HG03571 (cell line): Measurements from ENCODE around the gene CCDC107.

Experiments
- ATAC-seq: cut with Tn5 transposase; IDR thresholded peaks from one replicate; pipeline ENCODE4 v1.9.1; 2021; ENCODE audit not compliant: unreplicated experiment

CCDC107 gene

DNA sequence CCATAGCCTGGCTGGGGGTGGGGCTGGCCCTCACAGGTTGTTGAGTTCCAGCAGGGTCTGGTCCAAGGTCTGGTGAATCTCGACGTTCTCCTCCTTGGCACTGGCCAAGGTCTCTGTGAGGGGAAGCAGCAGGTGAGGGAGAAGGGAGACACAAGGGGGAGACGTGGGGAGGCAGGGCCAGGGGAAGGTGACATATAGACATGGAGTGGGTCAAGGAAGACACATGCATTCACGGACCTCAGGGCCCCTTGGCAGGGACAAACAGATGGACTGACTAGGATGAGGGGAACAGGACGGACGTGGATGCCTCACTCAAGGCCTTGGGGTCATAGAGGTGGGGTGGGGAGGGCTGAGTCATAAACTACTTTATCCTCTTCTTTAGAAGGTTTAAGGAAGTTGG lies 24.0 kb downstream of the CCDC107 start:
- no peak for ATAC-seq

DNA sequence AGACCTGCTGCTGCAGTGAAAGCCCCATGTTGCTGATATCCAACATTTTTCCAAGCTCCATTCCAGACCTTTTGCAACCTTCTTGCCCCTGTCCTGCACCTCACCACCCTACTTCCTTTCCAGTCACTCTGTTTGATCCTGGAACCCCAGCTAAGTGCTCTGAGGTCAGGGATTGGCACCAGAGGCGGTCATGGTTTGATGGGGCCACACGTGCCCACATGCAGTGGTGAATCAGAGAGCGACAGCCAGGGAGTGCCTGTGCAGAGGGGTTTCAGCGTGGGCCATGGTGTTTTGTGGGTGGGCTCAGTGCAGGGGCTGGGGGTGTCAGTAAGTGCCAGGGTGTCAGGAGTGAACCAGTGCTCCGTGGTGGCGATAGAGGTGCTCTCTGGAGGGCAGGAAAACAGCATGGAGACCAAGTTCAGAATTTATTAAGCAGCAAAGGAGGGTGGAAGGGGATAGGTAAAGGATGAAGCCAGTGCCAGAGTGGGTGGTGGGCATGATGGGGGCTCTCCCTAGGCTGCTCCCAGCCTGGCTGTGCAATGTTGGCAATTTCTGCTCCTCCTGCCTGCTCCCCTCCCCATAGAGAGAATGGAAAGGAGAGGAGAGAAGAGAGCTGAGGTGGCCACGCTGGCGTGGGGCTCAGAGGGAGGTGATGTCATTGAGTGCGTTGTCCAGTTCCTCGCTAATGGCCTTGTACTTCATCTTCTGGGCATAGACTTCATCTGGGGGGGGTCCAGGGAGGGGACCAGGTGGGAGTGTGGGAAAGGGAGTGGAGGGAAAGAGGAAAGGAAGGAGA lies 24.6 kb downstream of the CCDC107 start:
- ATAC-seq = no peak

DNA sequence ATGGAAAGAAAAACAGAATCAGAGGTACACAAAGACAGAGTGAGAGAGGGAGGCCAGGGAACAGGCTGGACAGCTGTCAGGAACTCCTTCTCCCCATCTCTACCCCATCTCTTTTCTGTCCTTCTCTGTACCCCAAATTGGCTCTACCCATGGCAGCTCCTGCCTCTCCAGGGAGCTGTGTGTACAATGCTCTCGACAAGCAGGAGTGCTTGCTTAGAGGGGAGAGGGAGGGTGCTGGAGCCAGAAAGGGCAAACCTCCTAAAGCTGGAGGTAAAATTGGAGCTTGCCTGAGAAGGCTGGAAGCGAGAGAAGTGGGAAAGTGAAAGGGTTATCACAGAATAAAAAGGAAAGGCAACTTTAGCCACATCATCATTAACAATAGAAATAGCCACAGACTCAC lies 25.2 kb downstream of the CCDC107 start:
- ATAC-seq = no peak

DNA sequence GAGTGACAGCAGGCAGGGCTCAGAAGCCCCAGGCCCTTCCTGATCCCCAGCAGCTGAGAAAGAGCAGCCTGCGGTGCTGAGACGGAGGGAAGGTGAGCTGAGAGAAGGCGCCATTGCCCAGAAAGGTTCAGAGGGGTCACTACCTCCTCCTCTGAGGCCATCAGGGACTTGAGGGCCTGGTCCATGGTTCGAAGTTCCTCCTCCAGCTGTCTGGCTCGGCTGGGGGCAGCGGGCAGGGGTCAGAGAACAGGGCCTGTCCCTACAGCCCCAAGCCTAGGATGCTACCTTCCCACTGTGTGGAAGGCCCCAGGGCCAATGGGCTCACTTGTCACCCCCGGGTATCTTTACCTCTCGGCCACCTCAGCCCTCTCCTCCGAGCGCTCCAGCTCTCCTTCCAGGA lies 26.8 kb downstream of the CCDC107 start:
- no peak for ATAC-seq

DNA sequence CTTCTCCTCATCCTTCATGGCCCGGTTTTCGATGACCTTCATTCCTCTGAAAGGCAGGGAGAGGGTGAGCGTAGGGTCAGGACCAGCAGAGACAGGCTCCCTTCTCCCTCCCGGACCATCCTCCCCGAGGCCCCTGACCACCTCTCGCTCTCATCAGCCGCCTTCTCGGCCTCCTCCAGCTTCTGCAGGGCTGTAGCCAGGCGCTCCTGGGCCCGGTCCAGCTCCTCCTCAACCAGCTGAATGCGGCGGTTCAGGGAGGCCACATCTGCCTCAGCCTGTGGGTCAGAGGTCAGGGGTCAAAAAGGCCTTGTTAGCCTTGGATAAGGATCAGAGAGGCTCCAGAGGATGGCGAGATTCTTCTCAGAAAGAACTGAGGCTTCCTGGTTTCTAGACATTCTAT lies 27.4 kb downstream of the CCDC107 start:
- ATAC-seq = no peak

DNA sequence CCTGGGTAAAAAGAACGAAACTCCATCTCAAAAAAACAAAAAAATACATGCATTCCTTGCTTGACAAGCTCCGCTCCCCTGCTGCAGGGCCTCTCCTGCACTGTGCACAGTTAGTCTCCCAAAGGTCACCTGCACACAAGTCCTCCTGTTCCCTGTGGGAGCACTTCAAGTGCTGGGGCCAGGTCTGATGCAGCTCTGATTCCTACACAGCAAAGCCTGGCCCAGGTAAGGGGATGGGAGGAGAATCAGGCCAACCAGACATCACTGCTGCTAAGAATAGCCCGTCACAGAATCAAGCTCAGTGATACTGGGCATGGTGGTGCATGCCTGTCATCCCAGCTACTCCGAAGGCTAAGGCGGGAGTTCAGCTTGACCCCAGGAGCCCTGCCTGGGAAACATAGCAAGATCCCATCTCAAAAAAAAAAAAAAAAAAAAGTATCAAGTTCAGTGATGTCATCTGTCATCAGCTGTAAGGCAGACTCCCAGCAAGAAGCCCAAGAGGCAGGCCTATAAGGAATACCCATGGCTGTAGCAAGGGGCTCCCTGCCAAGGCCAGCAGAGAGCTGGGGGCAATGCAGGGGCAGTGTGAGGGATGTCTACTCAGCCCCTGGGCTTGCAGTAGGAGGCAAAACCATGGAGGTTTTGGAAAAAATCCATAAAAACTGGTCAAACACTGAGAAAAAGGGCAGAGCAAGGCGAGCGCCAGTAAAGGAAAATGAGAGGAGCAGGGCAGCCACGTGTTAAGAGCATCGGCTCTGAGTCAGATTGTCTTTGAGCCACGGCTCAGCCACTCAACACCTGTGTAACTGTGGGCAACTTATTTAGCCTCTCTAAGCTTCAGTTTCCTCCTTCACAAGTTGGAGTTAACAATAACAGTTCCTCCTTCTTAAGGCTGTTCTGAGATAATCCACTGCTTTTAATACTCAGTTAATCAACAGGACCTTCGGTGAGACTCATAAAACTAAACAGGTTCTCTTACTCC lies 28.4 kb downstream of the CCDC107 start:
- no peak for ATAC-seq

DNA sequence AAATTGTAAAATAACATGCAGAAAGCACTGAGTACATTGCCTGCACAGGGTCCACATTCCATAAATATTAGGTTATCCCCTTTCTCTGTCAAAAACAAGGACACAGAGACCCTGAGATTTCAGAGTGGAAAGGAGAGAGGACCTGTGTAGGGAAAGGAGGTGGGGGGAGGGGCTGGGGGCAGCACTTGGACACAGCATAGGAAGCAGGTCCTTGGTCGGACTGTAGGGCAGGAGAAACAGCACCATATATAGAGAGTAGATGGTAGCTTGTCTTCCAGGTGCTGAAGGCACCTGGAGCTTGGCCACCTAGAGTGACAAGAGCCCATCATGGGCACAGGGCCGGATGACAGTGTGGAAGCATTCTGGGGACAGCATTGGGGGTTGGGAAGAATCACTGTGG lies 29.2 kb downstream of the CCDC107 start:
- no peak for ATAC-seq

DNA sequence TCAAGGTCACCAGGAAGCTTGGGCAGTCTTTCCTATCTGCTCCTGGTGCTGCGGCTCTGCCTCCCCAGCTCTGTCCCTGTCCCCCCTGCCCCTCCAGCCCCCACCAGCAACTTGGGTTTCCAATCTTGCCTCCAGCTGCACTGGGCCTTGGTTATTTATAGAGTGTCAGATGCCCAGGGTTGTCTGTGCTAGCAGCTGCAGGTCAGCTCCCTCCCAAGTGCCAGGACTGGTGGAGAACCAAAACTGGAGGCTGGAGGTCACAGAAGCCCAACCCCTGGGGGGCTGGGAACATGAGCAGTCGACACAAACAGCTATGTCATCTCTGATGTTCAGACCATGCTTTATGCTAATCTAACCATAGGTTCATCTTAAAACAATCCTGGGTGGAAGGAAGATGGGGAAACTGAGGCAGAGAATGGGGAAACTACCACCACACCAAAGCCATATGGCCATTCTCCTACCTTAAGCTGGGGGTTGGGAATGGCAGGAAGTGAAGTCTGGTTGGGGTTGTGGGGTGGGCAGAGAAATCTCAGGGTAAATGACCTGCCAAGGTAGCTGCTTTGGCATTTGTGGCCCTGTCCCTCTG lies 30.0 kb downstream of the CCDC107 start:
- ATAC-seq = no peak

DNA sequence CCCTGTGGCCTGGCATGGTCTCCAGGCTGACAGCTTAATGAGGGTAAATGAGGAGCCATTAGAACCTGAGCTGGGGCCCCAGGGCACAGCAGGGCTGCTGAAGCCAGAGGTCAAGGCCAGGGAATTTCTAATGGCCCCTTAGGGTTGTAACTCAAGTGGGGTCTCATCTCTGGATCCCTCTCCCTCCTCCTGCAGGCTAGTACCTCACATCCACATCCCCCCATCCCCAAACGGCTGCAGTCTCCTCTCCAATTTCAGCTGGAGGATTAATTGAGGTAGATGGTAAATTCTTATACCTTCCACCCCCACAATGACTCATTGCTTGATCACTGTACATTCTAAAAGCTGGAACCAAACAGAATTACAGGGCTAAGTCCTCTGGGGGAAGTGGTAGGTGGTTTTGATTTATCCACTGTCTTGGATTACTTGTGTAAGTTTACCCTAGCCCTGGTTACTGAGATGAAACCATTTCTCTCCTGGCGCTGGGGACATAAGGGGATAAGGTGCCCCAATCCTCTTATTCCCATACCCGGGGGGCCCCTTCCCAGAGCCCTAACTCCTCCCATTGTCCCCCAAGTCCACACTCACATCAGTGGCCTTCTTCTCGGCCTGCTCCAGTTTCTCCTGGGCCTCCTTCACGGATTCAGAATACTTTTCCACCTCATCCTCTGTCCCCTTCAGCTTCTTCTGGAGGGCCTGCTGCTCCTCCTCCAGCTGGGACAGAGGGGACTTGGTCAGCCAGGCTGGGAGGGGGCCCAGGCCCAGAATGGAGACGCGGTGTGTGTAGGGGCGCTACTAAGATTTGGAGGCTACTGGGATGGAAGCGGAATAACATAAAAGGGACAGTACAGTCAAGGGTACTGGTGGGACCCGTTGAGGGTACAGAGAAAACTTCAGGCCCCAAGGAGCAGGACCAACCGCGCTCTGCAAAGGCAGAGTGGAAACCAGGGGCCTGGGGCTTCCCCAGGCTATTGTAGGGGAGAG lies 30.8 kb downstream of the CCDC107 start:
- ATAC-seq = no peak

DNA sequence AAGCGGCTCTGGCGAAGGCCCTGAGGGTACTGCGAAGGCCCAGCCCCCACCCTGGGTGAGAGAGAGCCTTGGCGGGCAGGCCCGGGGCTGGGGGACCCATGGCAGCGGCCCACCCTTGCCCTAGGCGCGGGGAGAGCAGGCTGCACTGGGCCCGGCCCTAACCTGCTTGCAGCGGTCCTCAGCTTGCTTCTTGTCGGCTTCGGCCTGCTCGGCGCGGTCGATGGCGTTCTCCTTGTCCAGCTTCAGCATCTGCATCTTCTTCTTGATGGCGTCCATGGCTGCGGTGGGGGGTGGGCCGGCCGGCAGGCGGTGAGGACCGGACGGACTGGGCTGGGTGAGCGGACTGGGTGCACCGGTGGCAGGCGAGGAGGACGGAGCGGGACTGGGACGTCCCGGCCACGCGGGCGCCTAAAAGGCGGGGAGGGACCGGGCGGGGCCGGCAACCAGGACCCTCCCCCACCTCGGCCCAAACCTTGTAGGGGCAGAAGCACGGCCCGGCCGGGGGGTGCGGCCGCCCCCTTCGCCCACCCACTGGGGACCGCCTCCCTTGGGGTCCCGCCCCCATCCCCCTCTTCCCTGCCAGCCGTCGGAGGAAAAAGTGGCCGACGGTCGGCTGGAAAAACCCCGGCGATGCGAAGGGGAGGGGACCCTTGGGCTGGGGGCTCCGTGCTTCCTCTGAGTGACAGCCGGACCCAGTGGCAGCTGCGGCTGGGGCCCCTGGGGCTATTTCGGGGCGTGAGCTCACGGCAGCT lies 31.6 kb downstream of the CCDC107 start, which contains the start of gene TPM2:
Gene TPM2 (minus strand): TSS at position 384 of the 752 bp plus-strand sequence. CDS start 108 bp downstream, at position 276.
- ATAC-seq = no peak

DNA sequence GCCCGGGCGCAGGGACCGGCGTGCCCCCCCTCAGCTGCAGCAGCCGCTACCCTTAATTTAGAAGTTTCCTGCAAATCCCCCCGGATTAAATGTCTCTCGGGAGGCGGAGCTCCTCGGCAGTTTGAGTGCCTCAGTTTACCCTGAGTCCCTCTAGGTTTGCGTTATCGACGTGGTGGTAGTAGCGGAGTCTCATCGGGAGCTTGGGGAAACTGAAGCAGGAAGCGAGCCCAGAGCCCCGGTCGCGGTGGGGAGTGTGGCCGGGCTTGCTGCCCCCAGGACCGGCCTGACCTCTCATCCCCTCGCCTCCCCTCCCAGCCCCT lies 32.2 kb downstream of the CCDC107 start:
- no peak for ATAC-seq

DNA sequence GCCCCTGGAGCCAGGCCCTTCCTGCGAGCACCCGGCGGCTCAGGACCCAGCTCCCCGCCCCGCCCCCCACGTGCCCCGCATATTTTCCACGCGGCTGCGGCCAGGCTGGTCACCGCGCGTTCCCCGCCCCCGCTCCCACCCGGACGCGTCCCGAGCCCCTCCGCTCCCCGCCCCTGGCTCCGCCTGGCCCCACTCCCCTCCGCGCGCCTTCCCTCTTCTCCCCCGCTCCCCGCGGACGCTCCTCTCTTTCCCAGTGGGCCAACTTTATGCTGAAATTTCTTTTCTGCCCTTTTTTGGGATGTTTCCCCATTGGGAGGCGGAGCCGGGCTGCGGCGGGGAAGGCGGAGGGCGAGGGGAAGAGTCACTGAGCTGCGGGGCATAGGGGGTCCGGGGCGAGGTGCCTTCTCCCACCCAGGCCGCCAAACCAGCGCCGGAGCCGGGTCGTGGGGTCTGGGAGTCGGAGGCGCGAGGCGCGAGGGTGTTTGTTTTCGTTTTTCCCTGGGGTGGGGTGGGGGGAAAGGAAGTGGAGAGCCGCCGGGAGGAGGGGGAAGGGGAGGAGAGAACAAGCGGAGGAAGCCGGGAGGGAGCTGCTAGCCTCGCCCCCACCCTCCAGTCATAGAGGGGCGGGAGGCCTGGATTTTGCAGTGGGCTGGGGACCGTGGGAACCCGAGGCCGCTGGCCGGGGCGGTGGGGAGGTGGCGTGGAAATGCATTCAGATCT lies 32.7 kb downstream of the CCDC107 start:
- ATAC-seq = no peak

DNA sequence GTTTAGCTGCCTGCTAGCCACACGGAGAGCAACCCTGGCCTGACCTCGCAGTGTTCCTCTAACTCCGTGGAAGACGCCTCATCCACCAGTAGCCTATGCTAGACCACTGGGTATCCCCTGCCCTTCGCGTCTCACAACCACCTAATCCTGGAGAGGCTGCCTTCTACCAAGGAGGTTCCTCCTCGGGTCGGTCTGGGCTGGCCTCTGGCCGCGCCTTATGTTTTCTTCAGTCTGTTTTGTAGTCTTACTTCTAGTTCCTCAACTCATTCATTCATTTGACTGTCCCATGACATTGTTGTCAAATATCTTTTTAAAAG lies 33.2 kb downstream of the CCDC107 start:
- ATAC-seq = no peak

DNA sequence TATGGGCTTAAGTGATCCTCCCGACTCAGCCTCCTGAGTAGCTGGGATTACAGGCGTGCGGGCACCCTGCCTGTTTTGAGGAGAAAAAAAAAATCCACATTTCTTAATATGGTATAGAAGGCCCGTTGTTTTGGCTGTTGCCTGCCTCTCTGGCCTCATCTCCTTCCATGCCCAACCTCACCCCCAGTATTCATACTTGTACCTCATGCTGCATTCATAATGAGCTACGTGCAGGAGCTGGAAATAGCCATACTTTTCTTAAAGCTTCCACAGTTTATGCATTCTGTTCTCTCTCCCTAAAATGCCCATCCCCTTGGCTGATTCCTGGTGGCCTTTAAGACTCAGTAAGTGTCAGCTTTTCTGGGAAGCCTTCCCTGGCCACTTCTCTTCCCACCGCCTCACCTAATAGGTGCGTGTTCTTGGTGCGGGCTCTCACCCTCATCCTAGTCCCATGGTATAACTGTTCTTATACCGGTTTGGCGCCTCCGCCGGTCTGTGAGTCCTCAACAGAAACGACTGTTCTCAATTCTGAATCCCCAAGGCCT lies 33.7 kb downstream of the CCDC107 start:
- no peak for ATAC-seq

DNA sequence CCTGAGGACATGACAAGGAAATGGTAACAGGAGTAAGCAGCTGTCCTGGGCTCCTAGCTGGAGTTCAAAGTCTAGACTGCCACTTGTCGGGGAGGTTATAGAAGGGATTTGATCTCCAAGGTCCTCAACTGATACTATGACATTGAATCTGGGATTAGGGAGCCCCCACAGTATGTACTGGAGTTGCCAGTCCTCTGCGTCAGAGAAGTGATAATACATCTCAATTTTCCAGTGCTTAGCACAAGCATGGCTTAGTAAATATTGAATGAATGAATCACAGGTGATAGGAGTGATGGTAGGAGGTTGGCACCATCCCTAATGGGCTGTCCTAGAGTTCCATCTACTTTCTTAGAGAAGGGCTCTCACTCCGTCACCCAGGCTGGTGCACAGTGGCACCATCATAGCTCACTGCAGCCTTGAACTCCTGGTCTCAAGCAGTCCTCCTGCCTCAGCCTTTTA lies 37.9 kb downstream of the CCDC107 start:
- no peak for ATAC-seq

DNA sequence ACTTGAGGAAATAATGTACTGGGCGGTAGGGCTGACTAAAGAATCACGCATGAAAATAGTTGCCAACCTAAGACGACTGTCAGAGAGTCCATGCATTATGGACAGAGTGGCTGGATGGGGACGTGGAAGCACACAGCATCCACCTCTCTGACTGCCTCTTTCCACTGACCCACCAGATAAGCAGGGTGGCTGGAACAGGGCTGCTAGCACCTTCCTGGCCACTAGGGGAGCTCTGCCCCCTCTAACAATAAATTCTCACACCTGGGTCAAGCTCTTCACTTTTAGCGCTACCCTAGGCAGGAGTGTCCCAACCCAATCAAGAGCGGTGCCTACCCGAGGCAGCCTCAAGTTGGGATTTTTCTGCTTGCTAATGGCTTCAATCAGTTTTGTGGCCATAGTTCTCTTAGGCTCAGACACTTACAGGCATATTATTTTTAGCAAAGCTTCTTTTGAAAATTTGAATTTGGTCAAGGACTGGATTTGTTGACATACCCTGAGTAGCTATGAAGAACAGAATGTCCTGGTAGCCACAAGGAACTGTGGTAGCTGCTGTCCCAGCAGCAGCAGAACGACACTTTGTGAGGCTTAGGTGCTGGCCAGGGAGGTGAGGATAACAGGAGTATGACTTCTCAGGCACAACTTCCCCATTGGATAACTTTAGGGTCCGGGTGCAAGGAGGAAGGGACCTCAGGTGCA lies 38.6 kb downstream of the CCDC107 start:
- ATAC-seq = peak; percentile 51

DNA sequence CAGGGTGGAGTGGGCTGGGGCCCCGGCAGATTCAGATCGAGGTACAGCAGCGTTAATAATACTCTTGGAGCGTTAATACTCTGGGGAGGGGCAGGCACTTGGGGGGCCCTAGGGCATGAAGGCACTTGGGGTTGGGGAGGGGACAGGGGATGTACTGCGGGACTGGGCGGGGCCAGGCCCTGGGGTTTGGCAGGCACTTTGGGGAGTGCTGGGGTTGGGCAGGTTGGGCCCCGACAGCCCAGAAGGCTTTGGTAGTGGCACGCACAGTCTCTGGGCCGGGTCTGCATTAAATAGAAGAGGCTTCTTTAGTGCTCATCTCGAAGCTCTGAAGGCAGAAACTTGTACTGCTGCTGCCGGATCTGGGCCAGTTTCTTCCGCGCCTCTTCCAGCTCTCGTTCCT lies 39.4 kb downstream of the CCDC107 start:
- no peak for ATAC-seq

DNA sequence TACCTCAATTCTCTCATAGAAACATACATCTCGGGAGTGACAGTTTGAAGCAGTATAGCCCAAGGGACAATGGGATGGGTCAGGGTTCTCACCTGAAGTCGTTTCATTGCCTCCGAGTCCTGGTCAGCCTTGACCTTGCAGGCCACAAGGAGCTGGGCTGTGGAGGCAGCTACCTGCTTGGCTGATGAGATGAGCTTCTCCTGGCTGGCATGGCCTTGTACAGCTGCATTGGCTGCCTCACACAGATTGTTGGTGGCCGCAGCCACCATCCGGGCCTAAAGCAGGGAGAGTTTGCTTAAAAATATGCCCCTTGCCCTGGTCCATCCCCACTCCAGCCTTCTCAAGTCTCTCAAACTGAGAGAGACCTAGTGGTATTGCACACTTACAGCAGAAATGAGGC lies 40.1 kb downstream of the CCDC107 start:
- ATAC-seq = no peak
